Activated T-helper 1 cell treated with Interleukin-2 at 50 U/mL for 16 hours (primary cell): ENCODE results near the gene CEP78.
"Not testable (repeated sequence)": the region's sequence is repeated elsewhere in the genome, so short reads cannot be mapped to it uniquely, and the experiment has no call there.

Experiments used
- DNase-seq: peaks from one replicate; pipeline ENCODE4 v3.0.0-alpha.2; 2020; ENCODE audit warnings: low read depth

Gene CEP78

DNA sequence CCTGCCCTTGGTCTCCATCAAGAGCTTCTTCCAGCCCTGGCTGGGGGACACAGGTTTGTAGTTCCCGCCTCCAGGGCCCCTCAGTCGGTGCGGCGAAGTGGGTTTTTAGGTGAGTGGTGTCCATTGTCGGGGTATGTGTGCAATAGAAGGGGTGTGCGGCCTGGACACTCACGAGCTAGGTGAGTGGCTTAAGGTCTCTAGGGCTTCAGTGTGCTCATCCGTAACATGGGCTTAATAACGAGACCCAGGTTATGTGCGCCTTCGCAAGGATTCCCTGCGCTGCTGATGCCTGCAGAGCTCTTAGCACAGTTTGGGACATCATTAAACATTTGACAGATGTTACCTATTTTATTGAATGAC is 656 bp downstream of the CEP78 start:
- no peak for DNase-seq

DNA sequence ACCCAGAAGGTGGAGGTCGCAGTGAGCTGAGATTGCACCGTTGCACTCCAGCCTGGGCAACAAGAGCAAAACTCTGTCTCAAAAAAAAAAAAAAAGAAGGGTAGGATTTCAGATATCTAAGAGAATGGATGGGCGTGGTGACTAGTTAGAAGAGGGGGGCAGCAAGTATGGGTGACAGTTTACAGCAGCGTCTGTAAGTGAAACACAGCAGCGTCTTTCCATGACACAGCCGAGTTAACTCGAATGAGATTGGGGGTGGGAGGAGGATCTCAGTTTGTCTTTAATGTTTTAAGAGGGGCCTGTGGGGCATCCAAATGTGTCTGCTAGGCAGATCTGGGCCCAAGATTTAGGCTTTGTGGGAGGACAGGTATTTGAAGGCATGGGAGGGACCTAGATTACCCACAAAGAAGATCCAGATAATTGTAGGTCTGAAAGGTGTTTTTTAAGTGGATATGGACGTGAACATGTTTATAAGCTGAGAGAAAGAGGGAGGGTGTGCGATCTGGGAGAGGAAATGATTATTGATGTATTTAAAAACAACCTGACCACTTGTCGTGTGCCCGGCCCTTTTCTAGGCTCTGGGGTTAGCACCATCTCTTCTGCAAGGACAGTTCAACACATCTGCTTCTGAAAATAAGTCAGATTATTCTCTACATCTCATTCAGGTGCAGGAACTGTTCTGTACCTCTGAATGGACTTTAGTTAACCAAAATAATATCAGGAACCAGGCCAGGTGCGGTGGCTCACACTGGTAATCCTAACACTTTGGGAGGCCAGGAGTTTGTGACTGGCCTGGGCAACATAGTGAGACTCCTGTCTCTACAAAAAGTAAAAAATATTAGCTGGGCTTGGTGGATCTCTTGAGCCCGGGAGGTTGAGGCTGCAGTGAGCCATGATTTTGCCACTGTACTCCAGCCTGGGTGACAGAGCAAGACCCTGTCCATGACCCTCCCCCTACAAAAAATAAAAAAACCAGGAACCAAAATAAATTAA is 2.5 kb downstream of the CEP78 start:
- DNase-seq = no peak

DNA sequence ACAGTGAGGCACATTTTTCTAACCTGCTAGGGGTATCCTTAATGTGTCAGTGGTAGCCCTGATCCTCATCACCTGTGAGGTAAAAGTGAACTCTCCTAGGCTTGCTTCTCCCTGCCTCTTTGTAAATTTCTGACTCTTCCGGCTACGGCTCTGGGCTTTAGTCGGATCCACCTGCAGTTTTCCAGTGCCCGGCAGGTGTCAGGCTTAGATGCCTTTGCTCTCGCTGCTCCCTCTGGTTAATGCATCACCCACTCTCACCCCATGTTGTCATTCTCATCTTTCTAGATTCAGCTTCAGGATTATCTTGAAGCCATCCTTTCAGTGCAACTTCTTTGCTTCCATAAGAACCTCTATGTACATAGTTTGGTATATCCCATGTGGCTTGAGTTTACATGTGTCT is 3.6 kb downstream of the CEP78 start:
- no peak for DNase-seq

DNA sequence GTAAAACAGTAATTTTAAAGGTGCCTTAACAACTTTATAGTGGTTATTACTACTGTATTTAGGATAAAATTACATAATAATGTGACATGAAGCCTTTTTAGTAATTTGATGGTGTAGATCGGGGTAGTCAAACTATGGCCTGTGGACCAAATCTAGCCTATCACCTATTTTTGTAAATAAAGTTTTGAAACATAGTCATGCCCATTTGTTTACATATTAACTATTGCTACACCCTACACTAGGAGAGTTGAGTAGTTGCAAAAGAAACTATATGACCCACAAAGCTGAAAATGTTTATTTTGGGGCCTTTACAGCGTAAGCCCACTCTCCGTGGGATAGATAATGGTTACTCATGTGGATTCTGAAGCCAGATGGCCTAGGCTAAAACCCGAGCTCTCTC is 6.2 kb downstream of the CEP78 start:
- DNase-seq = no peak

DNA sequence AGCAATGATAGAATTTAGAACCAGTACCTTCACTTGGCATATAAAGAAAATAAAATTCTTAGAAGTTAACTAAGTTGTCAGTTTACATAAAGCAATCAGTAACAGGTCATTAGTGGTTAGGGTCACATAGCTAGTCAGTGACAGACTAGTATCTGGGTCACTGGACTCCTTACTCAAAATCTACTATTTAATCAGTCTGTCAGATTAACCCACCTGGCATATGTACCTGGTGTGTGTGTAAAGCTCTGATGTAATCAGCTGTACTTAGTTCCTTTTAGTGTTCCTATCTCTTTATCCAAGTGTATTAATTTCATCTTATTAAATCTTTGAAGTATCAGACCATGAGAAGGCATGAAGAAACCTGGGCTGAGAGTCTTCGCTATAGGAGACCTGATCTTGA is 7.3 kb downstream of the CEP78 start:
- no peak for DNase-seq

DNA sequence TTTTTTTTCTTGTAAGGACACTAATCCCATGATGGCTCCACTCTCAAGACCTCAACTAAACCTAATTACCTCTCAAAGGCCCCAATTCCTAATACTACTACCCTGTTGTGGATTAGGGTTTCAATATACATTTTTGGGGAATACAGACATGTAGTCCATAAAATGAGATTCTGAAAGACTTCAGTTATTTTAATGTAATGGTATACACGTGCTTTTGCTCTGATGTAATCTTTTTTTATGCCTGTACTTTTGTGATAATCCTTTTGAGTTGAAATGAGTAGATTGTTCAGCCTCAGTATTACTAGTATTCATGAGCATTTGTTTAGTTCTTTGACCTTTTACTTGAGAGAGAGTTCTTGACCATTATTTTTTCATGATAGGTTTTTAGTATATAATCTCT is 9.5 kb downstream of the CEP78 start:
- no peak for DNase-seq

DNA sequence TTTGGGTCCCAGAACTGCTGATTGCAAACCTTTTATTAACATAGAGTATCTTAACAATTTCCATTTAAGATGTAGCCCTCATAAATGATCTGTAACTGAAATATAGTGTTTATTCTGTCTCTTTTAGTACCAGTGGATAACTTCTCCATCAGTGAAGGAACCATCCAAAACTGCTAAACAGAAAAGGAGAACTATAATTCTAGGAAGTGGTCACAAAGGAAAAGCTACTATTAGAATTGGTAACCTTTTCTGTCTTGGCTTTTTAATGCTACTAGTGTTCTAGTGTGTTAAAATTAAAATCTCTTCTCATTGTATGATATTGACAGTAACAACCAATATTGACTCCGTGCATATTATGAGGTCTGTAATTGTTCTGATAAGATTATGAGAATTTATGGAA is 12.8 kb downstream of the CEP78 start:
- DNase-seq = no peak

DNA sequence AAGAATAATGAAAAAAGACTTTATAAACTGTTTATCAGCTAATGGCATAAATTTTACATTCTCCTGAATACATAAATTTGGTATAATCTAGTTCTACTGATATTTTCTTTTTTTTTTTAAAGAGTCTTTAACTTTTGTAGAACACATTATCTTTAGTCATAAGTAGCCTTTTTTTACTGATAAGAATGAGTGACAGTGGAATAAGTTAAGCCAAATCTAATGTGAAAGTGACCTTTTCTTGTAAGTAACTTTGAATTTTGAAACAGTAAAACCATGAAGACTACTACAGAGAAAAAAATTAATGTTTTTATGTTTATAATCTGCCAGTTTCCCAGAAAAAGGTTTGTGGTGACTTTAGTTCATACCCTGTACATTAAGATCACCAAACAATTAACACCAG is 13.7 kb downstream of the CEP78 start:
- no peak for DNase-seq

DNA sequence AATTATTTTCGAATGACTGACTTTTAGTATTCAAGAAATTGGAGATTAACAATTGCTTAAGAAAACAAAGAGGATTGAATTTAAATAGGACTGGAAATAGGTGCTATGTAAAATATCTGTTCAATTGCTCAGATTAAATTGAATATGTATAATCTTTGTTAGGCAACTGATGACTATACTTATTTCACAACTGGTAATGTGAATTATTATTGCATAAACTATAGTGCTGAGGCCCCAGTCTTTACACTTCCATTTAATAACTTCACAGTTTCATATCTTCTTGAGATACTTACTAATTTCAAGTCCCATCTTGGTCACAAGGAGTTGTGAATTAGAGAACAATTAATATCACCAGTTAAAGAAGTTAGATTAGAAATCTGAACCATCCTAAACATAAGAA is 16.7 kb downstream of the CEP78 start:
- no peak for DNase-seq

DNA sequence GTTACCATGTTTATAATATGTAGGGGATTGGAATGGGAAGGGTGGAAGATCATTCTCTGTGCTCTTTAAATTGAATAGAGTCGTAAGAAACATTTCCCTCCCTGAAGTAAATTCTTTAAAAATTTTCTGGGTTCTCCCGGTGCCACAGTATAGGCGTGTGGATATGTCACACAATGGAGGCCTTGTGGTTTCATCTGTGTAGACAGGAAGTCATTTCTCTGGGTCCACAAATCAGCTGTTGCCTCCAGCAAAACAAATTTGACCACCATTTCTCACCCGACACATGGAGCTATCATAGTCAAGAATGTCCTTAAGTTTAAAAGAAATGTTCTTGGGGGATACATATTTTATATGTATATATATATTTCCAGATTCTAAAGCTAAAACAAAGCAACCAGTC is 17.4 kb downstream of the CEP78 start:
- no peak for DNase-seq

DNA sequence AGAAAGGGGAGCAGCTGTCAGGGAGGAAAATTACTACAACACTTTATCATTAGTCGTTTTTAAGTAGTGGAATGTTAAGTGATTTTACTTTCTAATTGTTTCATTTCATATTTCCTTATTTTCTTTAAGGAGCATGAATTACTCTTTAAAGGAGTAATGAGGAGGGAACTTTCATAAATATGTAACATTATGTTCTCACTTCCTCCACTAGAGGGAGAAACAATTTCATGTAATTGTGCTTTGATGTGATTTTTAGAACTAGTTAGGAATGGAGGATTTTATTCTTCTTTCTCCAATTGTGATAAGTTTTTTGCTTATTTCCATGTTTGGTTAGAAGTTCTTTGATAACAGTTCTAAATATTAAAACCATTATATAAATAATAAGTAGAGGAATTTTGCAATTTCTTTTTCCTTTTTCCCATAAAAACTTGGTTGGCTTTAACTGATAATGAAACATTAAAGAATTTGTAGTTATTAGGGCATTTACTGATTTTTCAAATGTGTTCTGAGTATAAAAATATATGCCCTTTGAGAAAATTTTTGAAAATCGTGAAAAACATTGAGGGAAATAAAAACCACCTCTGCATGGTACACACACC is 25.6 kb downstream of the CEP78 start:
- no peak for DNase-seq

DNA sequence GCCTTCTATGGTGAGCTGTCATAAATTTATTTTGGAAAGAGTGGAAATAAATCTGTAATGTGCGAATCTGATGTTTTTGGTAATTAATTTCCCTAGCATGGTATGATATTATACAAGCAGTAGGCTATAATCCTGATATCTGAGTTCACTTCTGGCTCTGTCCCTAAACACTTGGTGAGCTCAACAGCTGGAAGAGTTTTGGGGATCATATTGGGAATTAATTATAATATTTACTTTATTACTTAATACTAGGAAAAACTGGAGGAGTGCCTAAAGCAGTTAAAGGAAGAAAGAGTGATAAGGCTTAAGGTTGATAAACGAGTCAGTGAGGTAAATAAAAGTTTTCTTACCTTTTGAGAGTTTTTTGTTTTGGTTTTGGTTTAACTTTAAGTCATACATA is 26.8 kb downstream of the CEP78 start:
- no peak for DNase-seq

DNA sequence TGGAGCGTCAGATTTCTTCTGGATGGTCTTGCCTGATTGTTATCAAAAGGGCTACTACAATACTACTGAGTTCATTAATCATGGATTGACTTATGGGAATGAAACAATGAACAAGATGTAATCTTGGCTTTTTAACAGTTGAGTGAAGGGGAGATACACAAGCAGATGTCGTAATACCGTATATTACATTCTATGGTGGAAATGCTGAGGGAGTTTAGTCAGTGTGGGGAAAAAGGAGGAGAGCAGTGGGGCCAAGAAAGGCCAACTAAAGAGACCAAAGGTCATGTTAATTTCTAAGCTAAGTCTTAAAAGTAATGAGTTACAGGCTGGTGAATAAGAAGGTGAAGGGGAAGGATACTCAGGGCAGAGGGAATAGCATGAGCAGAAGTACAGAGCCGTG is 32.0 kb downstream of the CEP78 start:
- DNase-seq = no peak

DNA sequence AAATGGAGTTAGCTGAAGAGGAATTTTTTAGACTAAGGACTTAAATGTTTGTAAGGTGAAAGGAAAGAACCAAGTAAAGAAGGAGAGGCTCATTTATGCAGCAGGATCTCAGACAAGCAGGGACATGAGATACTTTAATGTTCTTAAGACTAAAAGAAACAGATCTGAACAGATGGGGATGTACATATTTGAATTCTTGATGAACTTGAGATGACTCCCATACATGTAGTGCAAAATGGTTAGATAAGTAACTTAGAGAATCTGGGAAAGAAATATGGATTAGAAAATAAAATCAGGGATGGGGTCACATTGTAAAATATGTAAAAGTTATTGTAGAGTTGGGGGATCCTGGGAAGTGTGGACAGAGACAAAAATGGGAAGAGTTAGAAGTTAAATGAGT is 33.9 kb downstream of the CEP78 start:
- no peak for DNase-seq

DNA sequence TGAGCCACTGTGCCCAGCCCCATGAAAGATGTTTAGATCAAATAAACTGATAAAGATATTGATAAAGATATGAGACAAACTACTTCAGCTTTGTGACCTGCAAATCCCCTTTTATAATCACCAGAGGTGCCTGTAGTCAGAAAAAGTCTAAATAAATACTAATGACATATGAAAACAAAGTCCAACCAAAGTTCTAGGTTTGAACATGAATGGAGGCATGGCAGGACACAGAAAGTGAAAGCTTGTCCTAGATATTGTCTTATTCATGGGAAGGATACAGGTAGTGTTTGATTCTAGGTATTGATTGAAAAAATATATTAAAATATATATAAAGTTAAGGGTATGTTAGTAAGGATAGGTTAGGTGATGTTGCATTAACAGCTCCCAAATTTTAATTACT is 36.4 kb downstream of the CEP78 start:
- DNase-seq = no peak

DNA sequence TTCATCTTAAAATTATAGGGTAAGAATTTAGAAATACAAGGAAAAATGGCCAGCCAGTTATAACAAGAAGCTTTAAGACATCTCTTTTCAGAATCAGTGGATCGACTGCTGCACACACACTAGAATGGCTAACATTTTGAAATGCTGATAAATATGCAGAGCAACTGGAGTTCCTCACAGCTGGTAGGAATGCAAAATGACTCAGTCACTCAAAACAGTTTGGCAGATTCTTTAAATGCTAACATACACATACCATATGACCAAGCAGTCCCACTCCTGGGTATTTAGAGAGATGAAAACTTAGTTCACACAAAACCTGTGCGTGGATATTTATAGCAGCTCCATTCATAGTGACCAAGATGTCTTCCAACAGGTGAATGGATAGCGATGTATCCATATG is 37.9 kb downstream of the CEP78 start:
- DNase-seq = no peak

DNA sequence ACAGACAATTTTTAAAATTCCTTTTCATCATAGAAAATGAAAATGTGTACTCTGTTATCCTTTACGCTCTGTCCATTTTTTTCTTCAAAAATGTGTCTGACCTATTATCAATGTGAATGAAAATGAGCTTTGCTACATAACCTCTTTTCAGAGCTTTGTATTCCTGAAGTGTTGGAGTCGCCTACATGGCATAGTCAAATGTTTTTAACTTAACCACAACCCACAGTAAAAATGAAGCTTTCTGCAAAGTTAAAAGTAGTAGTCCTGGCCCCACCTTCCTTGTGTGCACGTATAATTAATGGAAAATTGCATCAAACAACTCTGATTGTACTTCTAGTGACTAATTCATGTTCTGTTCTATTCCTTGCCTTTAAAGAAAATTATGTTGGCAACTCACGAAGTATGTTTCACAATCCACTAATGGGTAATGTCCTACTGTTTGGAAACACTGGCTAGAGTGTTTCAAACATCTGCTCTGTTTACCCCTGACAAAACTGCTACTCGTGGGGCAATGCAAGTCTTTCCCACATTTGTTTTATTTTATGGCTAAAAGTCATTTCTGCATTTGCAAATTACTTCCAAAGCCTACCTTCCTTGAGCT is 42.4 kb downstream of the CEP78 start:
- no peak for DNase-seq

DNA sequence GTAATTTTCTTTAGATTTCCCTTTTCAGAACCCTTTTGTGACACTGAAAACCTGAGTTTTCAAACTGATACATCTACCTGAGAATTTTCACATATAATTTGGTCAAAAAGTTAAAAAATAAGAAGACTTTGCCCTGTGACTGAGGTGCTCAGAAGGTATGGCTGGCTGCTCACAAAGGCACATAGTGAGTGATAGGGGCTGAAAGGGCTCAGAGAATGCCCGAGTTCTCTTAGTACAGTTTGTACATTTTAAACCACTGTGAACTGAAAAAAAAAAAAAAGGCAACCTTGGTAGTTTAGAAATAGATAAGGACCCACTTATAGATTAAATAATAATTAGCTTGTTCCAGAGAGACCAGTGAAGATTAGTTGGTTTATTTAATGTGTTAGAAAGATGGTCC is 42.9 kb downstream of the CEP78 start:
- DNase-seq = no peak

DNA sequence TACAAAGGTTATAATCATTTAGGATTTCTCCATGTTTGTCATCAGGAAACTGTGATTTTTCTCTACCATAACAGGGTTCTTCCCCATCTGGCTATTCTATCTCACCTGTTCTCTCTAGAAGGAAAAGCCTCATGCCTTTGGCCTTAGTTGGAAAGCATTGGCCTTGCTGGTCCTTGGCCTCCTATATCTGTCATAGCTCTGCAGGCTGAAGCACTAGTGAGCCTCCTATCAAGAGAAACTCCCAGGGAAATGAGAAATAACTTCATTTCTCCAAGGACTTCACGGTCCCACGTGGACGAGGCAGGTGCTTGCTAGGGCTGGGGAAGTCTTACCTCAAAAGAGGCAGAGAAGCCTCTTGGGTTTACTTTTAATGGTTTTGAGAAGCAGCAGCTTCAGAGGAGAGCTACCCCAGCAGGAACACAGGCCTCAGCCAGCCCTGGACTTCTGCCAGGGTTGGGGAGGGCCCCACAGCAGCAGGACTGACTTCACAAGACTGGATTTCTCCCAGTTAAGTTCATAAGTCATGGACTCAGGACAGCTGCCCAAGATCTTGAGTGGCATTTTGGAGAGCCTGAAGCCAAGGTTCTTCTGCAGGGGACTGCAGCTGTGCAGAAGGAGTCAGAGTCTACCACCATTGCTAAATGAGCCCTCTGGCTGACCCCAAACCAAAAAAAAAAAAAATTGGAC is 45.2 kb downstream of the CEP78 start:
- no peak for DNase-seq

DNA sequence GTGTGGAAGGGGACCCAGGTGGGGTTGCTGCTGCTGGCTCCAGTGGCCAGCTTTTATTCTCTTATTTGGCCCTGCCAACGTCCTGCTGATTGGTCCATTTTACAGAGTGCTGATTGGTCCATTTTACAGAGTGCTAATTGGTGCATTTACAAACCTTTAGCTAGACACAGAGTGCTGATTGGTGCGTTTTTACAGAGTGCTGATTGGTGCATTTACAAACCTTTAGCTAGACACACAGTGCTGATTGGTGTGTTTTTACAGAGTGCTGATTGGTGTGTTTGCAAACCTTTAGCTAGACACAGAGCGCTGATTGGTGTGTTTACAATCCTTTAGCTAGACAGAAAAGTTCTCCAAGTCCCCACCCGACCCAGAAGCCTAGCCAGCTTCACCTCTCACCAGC is 48.3 kb downstream of the CEP78 start:
- DNase-seq = not testable (repeated sequence)

DNA sequence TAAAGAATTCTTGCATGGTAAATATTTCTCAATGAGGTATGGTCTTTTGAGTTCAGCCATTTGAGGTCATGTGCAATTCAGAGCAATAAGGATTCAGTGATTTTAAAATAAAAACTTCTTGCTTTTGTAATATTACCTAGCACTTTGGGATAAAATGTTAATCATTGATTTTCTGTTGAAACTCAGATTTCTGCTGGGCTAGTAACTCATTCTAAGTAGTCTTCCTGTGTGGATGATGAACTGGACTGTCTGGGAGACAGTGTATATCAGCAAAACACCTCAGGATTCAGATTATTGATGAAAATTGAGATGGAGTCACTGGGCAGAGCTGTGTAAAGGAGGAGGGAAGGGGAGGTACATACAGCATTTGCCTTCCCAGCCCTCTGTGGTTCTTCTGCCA is 50.2 kb downstream of the CEP78 start:
- no peak for DNase-seq

DNA sequence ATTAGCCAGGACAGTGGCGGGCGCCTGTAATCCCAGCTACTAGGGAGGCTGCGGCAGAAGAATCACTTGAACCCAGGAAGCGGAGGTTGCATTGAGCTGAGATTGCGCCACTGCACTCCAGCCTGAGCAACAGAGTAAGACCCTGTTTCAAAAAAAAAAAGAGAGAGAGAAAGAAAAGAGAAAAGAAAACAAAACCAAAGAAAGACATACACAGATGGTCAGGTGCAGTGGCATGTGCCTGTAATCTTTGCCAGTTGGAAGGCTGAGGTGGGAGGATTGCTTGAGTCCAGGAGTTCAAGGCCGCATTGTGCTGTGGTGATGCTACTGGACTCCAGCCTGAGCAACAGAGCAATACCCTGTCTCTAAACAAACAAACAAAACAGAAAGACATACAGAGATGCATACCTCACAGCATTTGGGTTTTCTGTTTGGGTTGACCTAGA is 51.1 kb downstream of the CEP78 start:
- no peak for DNase-seq
